ENCODE measurements around the gene GPR156.

GPR156 gene

DNA sequence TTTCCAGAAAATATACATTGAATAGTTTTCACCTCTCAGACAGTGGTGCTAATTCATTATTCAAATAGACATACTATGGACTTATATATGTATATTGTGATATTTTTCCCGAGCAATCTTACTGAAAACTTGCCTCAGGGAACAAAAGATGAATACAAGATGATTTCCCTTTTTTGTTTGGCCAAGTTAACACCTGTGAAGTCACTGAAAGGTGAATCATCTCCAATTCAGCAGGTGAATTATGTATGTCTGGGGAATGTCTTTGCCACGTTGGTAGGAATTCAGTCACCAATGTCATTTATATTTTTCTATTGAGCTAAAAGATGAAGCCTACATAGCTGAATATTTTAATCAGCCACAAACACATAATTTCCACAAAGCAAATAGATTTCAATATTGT is 88.2 kb downstream of the GPR156 start:
- H3K27ac Mint-ChIP-seq: no peak overlapping the region
- no peaks in the 10 kb centered on the region for H3K4me1 Mint-ChIP-seq
- H3K27me3 Mint-ChIP-seq: no peaks in the 10 kb centered on the region
- H3K9me3 Mint-ChIP-seq: no peaks in the 10 kb centered on the region
- H3K36me3 Mint-ChIP-seq: no peaks in the 10 kb centered on the region
- DNase-seq (no peak), ATAC-seq (replicated peaks) (no peak)
- no peak overlapping the region for H3K4me3 Mint-ChIP-seq

DNA sequence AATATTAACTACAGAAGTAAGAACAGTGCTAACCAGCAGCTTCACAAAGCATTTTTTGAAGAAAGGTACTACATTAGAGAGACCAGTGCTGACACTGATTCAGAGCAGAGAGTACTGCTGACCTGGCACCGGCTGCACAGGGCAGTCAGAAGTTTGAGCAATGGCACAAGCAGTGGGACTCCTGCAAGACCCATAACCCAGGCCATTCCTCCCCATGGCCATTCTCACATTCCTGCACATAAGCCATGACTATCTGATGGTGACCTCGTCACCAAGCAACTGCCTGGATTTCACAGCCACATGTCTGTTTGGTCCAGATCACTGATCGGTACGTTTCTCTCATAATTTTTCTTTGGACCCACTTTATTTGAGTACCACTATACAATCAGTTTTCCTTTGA is 88.7 kb downstream of the GPR156 start:
- ATAC-seq (replicated peaks) (no peak), DNase-seq (no peak)
- H3K27ac Mint-ChIP-seq: no peak overlapping the region
- no peaks in the 10 kb centered on the region for H3K27me3 Mint-ChIP-seq
- H3K4me3 Mint-ChIP-seq: no peak overlapping the region
- H3K36me3 Mint-ChIP-seq: no peaks in the 10 kb centered on the region
- peaks cover 0 to under 1% of the 10 kb centered on the region in 2 donors for H3K9me3 Mint-ChIP-seq
- no peaks in the 10 kb centered on the region for H3K4me1 Mint-ChIP-seq

GRCh38 chr3:120193554-120193953 is 91.5 kb downstream of the GPR156 start:
- ATAC-seq (replicated peaks): no peak
- no peaks in the 10 kb centered on the region for H3K27me3 Mint-ChIP-seq
- peaks cover 0 to 4% of the 10 kb centered on the region in 2 donors for H3K9me3 Mint-ChIP-seq
- no peak for DNase-seq
- H3K27ac Mint-ChIP-seq: no peak overlapping the region
- no peaks in the 10 kb centered on the region for H3K4me1 Mint-ChIP-seq
- no peak overlapping the region for H3K4me3 Mint-ChIP-seq
- H3K36me3 Mint-ChIP-seq: no peaks in the 10 kb centered on the region

DNA sequence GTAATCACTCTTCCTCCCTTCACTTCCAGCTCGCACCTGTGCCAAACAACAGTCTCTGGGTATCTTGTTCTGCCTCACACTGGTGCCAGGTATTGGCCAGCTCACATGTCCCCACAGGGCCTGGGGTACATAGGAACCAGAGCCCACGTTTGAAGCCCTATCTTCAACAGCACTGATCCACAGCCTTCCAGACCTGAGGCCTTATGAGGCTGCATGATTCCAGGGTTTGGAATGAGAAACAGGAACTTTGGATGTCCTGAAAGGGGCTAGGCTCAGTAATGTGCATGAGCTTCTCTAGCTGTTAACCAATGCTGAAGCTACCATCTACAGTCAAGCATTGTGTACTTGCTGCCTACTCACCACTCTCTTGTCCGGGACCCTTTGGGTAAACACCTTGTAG is 92.4 kb downstream of the GPR156 start:
- H3K9me3 Mint-ChIP-seq: peaks cover 0 to 4% of the 10 kb centered on the region in 2 donors

DNA sequence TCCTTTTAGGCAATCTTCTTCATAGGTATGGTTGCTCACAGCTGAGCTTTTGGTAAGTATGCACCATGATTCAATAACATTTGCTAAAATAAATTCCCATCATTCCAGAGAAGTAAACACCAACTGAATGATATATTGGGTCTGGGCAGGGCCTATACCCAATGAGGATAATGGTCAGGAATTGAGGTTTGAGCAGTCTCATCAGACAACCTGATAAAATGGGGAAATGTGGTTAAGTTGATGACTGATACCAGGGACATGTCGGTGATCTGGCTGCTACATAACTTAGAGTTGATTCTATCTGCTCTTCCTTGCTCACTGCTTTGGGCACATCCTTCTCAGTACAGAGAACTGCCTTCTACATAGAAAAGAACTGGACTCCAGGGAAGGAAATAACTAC is 92.9 kb downstream of the GPR156 start:
- Mint-ChIP-seq H3K4me1 (no peaks in the 10 kb centered on the region), H3K4me3 (no peak overlapping the region), H3K9me3 (peaks cover 0 to 4% of the 10 kb centered on the region in 2 donors), H3K27ac (no peak overlapping the region), H3K36me3 (no peaks in the 10 kb centered on the region), H3K27me3 (no peaks in the 10 kb centered on the region)
- ATAC-seq (replicated peaks) (no peak), DNase-seq (no peak)

More for the DNA sequence above, 92.4 kb downstream of the GPR156 start:
- no peak overlapping the region for H3K4me3 Mint-ChIP-seq
- no peaks in the 10 kb centered on the region for H3K27me3 Mint-ChIP-seq
- no peaks in the 10 kb centered on the region for H3K36me3 Mint-ChIP-seq
- no peak overlapping the region for H3K27ac Mint-ChIP-seq
- ATAC-seq (replicated peaks) (no peak), DNase-seq (no peak)
- H3K4me1 Mint-ChIP-seq: no peaks in the 10 kb centered on the region

DNA sequence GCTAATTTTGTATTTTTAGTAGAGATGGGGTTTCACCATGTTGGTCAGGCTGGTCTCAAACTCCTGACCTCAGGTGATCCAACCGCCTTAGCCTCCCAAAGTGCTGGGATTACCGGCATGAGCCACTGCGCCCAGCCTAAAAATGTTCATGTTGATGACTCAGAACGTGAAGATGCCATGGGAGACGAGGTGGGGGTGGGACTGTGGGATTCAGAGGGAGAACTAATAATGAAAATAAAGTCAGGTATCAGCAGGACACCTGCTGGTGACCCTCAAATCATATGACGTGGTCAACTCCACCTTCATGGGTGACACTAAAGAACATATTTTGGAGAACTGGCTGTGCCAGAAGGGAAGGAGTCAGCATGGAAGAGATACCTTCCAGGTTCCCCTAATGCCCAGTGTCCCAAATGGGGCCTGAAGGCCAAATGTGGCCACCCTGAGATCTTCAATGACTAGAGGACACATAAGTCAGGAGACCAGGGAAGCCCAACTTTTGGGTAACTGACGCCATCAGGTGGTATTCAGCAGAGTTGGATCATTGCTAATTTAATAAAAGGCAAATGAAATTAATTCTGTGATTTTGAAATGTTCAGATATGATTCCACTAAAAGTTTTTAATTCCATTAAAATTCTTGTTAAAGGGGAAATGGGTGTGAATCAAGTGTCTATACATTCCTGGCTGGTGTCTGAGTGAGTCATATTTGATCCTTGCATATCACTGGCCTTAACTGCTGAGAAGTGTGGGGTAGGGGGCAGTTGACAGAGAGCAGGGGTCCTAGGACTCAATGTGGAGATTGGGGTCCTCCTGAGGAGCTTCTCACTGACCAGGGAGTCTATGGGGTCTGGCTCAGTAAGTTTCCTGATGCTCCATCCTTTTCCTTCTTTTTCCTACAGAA is 102.2 kb downstream of the GPR156 start:
- H3K9me3 Mint-ChIP-seq: no peaks in the 10 kb centered on the region
- no peaks in the 10 kb centered on the region for H3K36me3 Mint-ChIP-seq
- no peak for DNase-seq
- no peak for ATAC-seq (replicated peaks)
- no peak overlapping the region for H3K27ac Mint-ChIP-seq
- no peaks in the 10 kb centered on the region for H3K4me1 Mint-ChIP-seq
- peaks cover 0 to 16% of the 10 kb centered on the region in 2 donors for H3K27me3 Mint-ChIP-seq
- H3K4me3 Mint-ChIP-seq: no peak overlapping the region

- no peaks in the 10 kb centered on the region for H3K9me3 Mint-ChIP-seq
- peaks cover 0 to 16% of the 10 kb centered on the region in 2 donors for H3K27me3 Mint-ChIP-seq
- no peak overlapping the region for H3K27ac Mint-ChIP-seq
- H3K4me3 Mint-ChIP-seq: no peak overlapping the region
- no peak for ATAC-seq (replicated peaks)
- DNase-seq: no peak
- no peaks in the 10 kb centered on the region for H3K4me1 Mint-ChIP-seq
- no peaks in the 10 kb centered on the region for H3K36me3 Mint-ChIP-seq
These were observed 103.4 kb downstream of the GPR156 start for GRCh38 chr3:120181632-120182031.

DNA sequence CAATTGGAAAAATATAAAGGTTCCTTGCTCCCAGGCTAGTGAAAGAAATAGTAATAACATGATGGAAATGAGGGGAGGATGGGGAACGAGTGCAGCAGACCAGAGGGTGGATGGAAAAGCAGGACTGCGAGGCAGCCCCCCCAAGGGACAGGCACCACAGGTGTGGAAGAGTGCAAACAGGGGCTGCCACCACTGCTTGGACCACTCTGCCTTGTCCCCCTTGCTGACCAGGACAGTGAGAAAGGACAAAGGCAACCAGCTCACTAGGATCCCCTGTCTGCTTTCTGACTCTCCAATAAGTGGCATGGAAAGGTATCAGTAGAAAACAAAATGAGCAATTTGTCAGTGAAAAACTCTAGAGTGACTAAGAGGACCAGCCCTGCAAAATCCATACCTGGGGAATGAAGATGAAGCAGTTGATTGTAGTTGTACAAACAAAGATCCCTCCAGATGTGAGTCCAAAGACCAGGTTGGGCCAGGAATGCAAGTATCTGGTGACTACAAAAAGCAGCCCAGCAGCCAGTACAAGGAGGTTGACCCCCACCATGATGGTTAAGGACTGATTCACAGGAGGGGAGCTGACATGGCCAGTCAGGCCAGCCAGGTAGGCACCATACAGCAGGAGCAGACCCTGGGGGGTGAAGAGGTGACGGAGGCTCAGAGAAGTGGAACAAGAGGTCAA is 104.2 kb downstream of the GPR156 start:
- no peak overlapping the region for H3K4me3 Mint-ChIP-seq
- peaks cover 0 to 12% of the 10 kb centered on the region in 2 donors for H3K27me3 Mint-ChIP-seq
- H3K27ac Mint-ChIP-seq: no peak overlapping the region
- no peaks in the 10 kb centered on the region for H3K4me1 Mint-ChIP-seq
- H3K36me3 Mint-ChIP-seq: no peaks in the 10 kb centered on the region
- ATAC-seq (replicated peaks) (no peak), DNase-seq (no peak)
- no peaks in the 10 kb centered on the region for H3K9me3 Mint-ChIP-seq

DNA sequence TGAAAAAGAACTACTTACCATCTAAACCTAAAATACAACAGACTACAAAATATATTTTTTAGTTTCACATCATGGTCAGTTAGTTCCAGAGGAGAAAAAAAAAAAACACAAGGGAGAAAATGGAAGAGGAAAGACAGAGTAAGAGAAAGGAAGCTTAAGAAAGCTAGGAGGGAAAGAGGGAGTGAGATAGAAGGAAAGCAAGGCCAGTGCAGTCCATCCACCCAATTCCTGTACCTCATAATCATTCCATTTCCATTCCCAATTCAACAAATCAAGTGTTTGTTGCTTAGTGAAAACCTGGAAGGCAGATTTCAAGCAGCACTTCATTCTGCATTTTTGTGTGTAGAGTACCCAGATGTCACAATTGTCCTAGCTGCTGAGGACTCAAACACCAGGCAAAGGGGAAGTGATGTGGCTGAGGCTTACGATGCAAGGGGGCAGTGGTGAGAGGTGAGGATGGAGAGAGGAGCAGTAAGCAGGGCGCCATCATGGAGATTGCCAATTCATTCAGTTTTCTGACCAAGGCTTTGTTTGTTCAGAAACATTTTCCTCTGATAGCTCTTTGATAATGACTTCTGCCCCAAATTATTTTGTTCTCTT is 107.2 kb downstream of the GPR156 start:
- no peaks in the 10 kb centered on the region for H3K4me1 Mint-ChIP-seq

DNA sequence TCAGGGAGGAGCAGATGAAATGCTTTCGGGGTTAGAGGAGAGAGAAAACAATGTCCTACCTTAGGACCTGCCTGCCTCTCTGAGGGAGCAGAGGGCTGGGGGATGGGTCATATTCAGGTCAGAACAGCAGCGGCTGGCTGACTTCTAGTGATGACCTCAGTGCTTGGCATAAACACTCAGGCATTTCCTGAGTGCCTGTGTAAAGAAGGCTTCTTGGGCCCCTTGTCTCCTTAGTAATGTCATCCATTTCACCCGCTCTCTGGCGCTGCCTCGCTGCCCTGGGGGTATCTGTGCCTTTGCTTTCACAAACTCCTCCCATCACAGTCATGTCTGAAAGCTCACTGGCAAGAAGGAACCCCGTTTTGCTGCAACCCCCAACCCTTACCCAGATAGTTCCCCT is 107.9 kb downstream of the GPR156 start:
- ATAC-seq (replicated peaks) (no peak), DNase-seq (no peak)

More for the DNA sequence above, 107.2 kb downstream of the GPR156 start:
- Mint-ChIP-seq H3K36me3 (no peaks in the 10 kb centered on the region), H3K27me3 (no peaks in the 10 kb centered on the region), H3K4me3 (no peak overlapping the region), H3K27ac (no peak overlapping the region), H3K9me3 (no peaks in the 10 kb centered on the region)
- no peak for DNase-seq
- no peak for ATAC-seq (replicated peaks)

GRCh38 chr3:120174811-120175539 is 110.0 kb downstream of the GPR156 start:
- Mint-ChIP-seq H3K9me3 (no peaks in the 10 kb centered on the region), H3K27ac (no peak overlapping the region), H3K27me3 (no peaks in the 10 kb centered on the region), H3K4me3 (no peak overlapping the region), H3K36me3 (no peaks in the 10 kb centered on the region), H3K4me1 (no peaks in the 10 kb centered on the region)
- DNase-seq (no peak), ATAC-seq (replicated peaks) (no peak)

More for the DNA sequence above, 107.9 kb downstream of the GPR156 start:
- Mint-ChIP-seq H3K4me1 (no peaks in the 10 kb centered on the region), H3K9me3 (no peaks in the 10 kb centered on the region), H3K36me3 (no peaks in the 10 kb centered on the region), H3K4me3 (no peak overlapping the region), H3K27me3 (no peaks in the 10 kb centered on the region), H3K27ac (no peak overlapping the region)

DNA sequence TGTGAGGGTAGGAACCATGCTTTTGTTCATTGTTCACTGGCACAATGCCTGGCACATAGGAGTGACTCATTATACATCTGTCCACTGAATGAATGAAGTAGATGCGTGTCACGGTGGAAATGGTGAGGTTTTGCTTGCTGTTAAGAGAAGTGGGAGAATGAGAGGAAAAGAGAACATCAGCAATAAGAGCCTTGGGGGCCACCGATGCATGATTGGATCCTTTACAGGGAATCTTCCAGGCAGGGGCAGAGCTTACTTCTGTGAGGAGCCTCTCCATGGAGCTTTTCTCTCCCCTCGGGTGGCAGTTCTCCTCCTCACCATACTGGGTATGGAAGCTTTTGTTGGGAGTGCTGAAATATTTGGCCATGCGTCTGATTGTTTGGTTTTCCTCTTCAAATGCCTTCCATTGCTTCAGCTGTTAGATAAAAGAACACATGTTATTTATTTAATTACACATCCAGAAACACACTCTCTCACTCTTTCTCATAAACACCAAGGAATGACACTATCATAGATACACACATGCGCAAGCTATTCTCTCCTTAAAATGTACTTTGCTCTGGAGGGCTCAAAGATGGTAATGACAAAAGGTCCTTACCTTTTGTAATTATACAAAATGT is 111.9 kb downstream of the GPR156 start:
- H3K4me3 Mint-ChIP-seq: no peak overlapping the region
- H3K27me3 Mint-ChIP-seq: no peaks in the 10 kb centered on the region
- H3K4me1 Mint-ChIP-seq: no peaks in the 10 kb centered on the region
- H3K9me3 Mint-ChIP-seq: no peaks in the 10 kb centered on the region
- H3K36me3 Mint-ChIP-seq: no peaks in the 10 kb centered on the region
- DNase-seq (no peak), ATAC-seq (replicated peaks) (no peak)
- no peak overlapping the region for H3K27ac Mint-ChIP-seq

DNA sequence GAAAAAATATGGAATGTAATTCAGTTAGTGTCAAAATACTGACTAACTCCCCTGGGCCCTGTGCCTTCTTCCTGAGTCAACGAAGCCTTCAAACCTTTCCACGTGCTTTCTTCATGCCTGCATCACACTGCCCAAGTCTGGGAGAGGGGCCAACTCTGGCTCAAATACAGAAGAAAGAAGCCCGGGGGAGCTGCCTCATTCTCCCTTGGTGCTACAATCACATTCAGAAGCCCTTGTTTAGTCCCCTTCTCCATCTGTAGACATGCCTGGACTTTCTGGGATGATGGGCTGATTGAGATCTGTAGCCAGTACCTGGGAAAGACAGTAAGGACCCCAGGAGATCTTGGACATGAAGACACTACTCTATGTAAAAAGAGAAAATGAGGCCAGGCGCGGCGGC is 113.0 kb downstream of the GPR156 start:
- Mint-ChIP-seq H3K4me1 (no peaks in the 10 kb centered on the region), H3K36me3 (no peaks in the 10 kb centered on the region), H3K27ac (no peak overlapping the region), H3K9me3 (no peaks in the 10 kb centered on the region), H3K27me3 (no peaks in the 10 kb centered on the region), H3K4me3 (no peak overlapping the region)
- DNase-seq (no peak), ATAC-seq (replicated peaks) (no peak)

Data from stimulated activated naive B cell treated with anti-CD40 and anti-IgM and Interleukin-4, amounts not matched to agents 10 μg/mL and 1 μg/mL and 100 μg/mL, for 72 hours (primary cell).